Measurements from ENCODE around the gene PHAX. TPM values are rescaled to one million over a fixed set of nuclear protein-coding genes. Genes with fewer than 3 reads are reported as not detected.

PHAX gene
- total and polyA plus RNA-seq, 10 of the 15 experiments (the other 5 are each of a cell fraction or from before 2014, with no cell fraction given) = 28.2 to 88.7 (median 60.3) TPM

DNA sequence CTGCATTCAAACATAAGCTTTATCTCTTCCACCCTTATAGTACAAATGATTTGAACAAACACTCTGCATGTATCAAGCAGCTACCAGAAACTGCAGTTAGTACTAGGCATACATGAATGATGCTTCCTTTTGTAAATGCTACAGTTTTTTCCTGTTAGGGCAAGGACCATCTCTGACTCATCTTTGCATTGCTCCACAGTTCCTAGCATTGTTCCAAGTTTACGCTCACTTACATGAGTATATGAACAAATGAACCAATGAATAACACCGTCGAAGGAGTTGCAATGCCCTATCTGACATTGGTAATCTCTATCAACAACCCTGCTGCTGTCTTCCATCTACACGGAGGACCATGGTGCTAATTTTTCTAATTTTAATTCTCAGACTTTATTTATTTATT, 3.6 kb upstream of the PHAX start (continued):
- no peak for TF ChIP-seq BCL11A (IDR thresholded peaks at IDR 0.05; ENCODE audit: low read depth, low read length)
- TF ChIP-seq NFYA (IDR thresholded peaks at IDR 0.05; ENCODE audit: borderline replicate concordance, low read depth, low read length) = no peak
- TF ChIP-seq SMAD1 (IDR thresholded peaks at IDR 0.05; ENCODE audit: low read depth, partially characterized antibody) = no peak
- TF ChIP-seq, protein P1, sequence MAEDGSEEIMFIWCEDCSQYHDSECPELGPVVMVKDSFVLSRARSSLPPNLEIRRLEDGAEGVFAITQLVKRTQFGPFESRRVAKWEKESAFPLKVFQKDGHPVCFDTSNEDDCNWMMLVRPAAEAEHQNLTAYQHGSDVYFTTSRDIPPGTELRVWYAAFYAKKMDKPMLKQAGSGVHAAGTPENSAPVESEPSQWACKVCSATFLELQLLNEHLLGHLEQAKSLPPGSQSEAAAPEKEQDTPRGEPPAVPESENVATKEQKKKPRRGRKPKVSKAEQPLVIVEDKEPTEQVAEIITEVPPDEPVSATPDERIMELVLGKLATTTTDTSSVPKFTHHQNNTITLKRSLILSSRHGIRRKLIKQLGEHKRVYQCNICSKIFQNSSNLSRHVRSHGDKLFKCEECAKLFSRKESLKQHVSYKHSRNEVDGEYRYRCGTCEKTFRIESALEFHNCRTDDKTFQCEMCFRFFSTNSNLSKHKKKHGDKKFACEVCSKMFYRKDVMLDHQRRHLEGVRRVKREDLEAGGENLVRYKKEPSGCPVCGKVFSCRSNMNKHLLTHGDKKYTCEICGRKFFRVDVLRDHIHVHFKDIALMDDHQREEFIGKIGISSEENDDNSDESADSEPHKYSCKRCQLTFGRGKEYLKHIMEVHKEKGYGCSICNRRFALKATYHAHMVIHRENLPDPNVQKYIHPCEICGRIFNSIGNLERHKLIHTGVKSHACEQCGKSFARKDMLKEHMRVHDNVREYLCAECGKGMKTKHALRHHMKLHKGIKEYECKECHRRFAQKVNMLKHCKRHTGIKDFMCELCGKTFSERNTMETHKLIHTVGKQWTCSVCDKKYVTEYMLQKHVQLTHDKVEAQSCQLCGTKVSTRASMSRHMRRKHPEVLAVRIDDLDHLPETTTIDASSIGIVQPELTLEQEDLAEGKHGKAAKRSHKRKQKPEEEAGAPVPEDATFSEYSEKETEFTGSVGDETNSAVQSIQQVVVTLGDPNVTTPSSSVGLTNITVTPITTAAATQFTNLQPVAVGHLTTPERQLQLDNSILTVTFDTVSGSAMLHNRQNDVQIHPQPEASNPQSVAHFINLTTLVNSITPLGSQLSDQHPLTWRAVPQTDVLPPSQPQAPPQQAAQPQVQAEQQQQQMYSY (CRISPR knock-in tag; IDR thresholded peaks at IDR 0.05) = no peak
- no peak for TF ChIP-seq CEBPZ (IDR thresholded peaks at IDR 0.05; ENCODE audit: low read depth, low read length)
- no peak for TF ChIP-seq MEF2A (IDR thresholded peaks at IDR 0.05; ENCODE audit: insufficient read depth, low read depth, low read length)
- no peak for TF ChIP-seq YY1 (IDR thresholded peaks at IDR 0.05; ENCODE audit: low read depth, low read length)

All from GM12878 (cell line).